Germinal center (tissue), 1 donor: ENCODE measurements around the gene NPAS2.

Experiments used
- DNase-seq: peaks from one replicate; pipeline ENCODE4 v3.0.0; 2012; ENCODE audit warnings: mixed read lengths, low spot score

NPAS2 gene

DNA sequence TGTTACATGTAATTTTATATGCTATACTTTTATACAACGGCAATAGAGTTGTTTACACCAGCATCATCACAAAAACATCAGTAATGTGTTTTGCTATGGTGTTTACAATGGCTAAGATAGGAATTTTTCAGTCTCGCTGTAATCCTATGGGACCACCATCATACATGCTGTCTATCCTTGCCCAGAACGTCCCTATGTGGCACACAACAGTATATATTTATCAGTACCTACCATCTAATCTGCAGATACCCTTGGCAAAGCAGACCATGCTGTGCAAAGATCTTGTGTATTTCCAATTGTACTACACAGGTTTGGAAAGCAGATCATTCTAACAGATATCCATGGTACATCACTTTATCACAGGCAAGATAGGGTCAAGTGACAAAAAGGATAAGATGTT, 197.4 kb downstream of the NPAS2 start:
- DNase-seq = no peak

DNA sequence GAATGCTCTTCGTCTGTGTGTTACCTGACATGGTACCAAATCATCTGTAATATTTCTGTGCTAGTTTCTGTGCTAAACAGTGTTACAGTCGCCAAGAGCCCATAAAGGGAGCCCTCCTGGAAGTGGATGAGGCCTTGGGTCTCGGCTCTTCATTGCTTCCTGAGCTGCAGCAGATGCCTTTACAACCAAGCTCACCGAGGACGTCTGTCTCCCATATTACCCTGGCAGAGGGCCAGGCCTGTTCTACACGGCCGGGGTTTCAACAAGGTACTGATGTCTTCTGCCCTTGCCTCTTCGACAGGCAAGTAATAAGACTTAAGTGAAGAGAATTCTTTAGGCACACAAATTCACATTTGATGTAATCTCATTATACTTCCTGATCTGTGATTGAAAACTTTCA, 199.0 kb downstream of the NPAS2 start:
- no peak for DNase-seq

DNA sequence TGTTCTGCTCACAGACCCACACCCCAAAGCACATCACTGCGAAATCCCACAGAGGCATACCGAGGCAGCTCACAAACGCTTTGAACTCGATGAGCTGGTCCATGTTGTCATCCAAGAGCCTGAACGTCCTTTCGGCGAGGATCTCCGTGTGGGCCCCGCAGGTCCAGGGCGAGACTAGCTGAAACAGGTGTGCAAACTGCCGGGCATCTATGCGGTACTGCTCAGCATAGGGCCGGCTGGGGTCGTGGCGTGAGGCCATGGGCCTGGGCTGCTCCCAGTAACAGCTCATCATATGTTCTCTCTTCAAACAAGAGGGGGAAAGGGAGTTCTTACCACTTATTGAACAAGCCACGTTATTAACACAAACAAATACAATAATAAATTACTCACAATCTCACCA, 202.3 kb downstream of the NPAS2 start:
- DNase-seq = no peak

DNA sequence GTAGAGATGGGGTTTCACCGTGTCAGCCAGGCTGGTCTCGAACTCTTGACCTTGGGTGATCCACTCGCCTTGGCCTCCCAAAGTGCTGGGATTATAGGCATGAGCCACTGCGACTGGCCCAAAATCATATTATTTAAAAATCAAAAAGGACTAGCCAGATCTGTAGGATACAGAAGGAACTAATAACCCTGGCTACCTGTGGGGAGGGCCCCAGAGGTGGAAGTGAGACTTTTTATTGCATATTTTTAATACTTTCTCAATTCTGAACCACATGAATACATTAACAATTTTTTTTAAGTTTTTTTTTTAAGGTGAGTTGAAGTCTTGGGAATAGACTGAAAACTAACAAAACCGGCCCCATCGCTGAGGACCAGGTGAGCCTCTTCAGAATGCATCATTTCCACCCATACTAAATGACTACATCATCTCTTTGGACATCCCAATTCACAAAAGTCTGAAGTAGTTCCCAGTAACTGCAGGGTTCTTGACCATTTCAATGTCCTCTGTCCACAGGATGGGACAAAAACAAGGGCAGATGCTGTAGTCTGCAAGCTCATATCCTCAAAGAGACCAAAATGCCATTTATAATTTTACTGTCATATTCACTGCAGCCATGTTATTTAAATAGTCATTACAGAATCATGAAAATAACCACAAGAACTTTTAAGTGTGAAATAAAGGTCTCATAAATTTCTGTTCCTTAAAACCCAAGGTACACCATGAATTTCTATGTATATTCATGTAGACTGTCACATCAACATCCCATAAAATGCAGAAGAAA, 203.6 kb downstream of the NPAS2 start:
- DNase-seq = no peak

DNA sequence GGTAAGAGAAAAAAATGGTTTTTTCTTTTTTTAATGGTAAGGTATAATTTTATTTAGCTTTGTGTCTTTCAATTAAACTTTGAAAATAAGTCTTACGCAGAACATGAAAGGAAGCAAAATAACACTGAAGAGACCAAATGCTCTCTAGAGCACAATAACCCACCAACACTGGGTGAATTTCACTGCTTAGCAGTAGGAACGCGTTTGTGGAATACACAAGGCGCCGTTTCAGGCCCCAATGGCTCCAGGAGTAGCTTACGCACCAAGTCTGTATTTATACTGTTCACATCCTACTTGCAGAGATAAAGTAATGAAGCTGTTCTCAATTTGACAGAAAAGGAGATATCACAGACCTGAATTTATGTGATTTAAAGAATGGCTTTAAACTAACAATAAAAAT, 205.6 kb downstream of the NPAS2 start:
- DNase-seq = no peak

DNA sequence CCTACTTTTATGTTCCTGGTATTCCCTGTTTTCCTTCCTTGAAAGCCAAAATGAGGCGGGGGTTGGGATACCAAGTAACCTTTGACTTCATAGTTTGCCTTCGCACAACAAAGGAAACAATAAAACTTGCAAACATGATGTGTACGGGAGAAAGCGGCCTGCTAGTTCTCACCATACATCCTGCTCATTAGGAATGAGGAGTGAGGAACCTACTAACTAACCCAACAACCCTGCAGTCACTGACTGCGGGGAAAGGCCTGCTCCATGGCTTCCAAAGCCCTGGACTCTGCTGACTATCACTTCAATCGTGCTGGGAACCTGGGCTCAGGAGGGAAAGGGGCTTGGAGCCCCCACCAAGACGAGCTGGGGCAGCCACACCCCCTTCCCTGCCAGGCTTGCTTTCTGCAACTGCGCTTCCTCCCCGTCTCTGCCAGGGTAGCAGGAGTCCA, 206.3 kb downstream of the NPAS2 start:
- DNase-seq = no peak

DNA sequence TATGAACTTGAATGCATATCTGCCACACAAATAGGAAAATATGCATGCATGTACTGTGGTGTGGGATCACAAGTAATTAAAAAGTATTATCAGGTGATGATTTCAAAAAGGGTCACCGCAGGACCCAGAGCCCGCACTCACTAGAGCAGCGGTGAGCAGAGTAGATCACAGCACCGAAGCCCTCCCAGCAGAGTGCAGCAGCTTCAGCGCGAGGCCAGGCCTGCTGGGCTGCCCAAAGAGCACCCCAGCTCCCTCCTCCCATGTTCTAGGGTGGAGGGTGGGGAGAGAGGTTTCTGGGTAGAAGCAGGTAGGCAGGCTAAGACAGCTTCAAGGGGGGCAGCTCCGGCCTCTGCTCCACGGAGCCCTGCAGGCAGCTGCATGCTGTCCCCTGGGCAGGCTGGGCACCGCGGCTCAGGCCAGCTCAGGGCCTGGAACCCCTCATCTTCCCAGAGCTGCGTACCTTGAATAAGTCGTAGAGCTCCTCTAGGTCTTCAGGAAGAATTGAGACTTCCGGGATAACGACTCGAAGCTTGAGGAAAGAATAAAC, 207.1 kb downstream of the NPAS2 start:
- DNase-seq = no peak

DNA sequence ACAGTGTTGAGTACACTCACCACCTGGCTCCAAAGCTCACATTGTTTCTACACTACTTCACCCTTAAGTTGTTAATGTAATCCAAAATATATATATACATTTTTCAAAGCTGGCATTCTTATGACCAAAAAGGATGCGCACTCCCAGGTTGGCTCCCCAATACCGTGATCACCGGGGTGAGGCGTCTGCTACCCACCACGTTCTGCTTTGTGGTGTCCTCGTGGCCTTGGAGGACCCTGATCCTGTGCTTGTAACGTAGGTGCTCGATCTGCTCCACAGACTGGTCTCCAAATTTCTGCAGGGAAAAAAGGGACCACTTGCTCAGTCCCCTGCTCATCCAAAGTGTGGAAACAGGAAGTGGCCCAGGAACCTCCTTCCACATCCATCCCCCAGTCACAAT, 207.9 kb downstream of the NPAS2 start:
- no peak for DNase-seq

DNA sequence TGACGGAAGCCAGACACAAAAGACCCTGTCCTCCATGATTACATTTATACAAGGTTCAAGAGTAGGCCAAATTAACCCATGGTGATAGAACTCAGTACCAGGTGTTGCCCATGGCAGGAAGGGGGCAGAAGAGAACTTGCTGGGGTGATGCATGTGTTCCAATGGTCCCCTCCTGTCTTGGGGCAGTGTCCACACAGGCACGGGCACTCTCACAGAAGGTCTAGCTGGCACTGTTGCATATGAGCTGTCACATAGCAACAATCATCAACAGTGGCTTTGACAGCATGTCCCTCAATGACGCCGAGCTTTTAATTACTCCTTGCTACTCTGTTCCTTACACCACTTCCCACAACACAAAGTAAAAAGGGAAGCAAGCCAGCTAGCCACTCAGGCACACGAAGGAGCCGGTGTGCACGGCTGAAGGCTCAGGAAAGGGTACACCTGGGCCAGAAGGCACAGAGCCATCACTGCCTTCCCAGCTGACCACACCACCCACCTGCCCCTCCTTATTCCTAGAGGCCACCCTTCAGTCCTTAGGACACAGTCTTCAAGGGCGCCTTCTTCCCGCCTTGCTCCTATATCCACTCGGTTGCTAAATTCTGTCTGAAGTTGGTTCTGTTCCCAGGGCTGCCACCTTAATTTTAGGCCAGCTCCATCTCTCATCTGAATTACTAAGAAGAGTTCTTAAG, 211.1 kb downstream of the NPAS2 start:
- DNase-seq = no peak

DNA sequence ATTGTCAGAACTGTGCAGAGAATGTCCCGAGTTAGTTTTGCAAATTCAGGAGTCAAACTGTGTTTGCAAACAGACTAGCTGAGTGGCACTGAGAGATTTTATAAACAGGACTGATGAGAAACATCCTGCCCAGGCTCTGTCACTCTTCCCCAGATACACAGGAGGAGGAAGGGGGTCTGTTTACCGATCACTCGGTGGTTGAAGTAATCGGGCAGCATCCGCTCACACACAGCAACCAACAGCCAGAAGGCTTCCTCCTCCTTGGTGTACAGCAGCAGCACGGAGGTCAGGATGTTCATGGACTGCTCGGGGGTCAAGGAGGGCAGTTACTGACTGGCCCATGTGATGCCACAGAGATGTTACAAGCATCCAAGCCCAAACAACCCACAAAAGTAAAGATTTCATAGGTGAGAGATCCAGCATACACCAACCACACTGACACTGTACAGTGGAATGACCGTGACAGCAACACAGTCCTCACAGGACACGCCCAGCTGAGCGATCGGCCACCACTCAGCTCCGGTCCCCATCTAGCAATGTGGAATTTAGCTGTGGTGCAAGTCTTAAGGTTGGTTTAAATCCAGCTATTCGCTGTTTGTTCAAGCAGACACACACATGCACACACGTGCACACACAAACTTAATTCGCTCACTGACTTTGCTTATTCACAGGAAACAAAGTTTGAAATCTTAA, 212.3 kb downstream of the NPAS2 start:
- DNase-seq = no peak

DNA sequence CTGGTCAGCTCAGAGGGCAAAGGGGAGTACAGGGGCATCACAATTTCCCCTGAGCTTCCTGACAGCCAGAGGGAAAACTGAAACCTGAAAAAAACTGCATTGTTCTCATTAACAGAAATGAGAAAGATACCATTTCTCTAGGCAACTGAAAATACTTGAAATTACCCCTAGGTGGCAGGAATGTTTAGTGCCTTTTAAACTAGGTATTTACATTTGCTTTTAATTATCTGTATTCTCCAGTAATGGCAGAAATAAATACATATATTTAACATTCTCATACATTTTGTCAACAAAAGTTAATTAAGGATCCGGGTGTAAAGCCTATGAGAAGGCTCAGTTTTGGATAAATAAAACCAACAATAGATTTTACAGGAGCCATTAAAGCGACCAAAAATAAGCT, 216.6 kb downstream of the NPAS2 start:
- DNase-seq = peak; percentile 9

DNA sequence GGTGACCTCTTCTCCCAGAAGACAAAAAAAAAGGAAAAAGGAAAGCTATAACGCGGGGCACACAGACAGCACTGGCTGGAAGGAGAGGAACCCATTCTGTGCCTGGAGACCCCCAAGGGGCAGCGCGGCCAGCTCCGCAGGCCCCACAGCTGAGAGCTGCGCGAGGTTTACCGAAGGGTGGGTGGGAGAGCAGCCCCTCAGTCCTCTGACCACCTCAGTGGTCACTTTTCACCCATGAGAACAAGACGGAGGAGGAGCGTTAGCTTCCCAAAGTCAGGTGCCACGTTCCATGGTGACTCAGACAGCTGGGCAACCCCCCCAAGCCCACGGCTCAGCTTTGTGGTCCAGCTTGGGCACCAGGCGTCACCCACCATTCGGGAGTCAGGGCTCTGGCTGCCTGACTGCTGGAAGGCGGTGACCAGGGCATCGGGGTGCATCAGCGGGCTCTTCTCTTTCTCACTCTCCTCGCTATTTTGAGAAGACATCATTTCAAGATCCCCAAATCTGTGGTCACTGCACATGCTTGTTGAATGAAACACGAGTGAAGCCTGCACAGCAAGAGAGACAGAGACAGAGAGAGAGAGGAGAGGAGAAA, 217.3 kb downstream of the NPAS2 start:
- DNase-seq = no peak

DNA sequence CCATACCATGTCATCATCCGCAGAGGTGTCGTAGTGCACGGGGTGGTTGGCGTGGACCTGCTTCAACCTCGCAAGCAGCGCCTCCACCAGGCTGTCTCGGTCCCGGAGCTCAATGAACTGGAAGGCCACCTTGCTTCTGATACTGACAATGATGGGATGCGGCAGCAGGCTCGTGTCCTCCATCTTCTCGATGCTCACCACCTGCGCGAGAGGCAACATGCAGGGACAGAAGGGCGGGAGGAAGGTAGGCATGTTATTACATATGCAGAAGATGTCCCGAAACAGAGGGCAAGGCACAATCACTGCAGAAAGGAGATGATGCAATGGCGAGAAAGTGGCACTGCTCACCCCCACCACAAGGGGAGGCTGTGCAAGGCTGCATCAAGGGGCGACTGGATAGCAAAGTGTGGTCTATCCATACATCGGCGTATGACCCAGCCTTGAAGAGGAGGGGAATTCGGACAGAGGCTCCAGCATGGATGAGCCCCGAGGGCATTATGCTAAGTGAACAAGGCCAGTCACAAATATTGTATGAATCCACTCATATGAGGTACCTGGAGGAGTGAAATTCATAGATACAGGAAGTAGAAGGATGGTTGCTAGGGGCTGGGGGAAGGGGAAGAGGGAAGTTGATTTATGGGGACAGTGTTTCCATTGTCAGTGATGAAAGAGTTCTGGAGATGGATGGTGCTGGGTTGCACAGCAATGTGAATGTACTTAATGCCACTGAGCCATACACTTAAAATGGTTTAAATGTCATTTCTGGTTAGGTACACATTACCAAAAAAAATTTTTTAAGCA, 218.7 kb downstream of the NPAS2 start:
- DNase-seq = no peak

DNA sequence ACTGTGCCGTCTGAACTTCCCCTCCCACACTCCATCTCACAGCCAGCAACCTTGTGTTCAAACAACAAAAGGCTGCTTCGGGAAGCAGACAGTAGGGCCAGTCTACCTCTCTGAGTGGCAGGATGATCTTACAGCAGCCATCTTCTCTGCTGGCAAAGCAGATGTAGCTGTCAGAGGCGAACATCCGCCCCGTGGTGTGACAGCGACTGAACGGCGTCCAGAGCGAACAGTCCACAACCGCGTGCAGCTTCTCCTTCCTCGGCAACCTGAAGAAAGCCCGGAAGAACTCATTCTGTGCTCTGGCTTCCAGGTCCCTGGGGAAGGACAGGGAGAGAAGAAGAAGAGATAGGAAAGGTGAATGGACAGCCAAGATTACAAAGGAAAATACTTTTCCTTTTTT, 220.1 kb downstream of the NPAS2 start:
- no peak for DNase-seq

DNA sequence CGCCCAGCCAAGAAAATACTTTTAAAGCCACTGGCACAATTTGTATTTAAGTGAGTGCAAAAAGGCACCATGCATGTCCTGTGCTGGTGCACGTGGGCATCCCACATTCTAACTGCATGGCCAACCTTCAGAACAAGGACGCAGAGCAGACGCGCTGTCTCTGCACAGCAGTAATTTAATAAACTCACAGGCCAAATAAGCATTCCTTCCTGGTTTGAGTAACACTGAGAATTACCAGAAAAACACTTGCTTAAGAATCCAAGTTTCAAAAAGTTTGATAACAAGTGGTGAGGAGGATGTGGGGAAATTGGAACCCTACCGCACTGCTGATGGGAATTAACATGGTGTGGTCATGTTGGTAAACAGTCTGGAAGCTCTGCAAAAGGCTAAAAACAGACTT, 220.8 kb downstream of the NPAS2 start:
- DNase-seq = no peak

DNA sequence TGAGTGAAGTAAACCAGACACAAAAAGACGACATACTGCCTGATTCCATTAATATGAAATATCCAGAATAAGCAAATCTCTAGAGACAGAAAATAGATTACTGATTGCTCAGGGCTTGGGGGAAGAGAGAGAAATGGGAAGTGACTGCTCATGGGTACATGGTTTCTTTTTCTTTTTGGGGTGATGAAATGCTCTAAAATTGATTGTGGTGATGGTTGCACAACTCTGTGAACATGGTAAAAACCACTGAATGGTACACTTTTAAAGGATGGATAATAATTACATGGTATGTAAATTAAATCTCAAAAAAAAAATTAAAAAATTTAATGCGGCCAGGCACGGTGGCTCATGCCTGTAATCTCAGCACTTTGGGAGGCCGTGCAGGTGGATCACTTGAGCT, 221.5 kb downstream of the NPAS2 start:
- DNase-seq = no peak

DNA sequence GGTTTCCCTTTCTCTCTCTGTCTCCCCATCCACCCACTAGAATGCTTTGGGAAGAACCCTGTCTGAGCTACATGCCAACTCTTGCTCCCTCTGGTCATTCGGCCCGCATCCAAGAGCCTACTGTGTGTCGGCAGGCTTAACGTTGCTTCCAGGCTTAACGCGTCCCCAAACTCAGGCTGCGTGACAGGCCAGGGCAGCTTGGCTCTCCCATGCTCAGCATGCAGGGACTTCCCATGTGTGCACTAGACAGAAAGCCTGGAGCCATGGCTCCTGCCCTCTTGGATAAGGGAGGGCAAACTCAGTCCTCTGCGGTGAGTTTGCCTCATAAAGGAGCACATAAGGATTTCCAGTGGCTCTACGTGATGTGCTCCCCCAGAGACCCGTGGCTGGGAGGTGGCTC, 225.4 kb downstream of the NPAS2 start:
- no peak for DNase-seq
